ENCODE data around the gene CNFN.
"Not testable (repeated sequence)": the region's sequence is repeated elsewhere in the genome, so short reads cannot be mapped to it uniquely, and the experiment has no call there.

Gene CNFN

DNA sequence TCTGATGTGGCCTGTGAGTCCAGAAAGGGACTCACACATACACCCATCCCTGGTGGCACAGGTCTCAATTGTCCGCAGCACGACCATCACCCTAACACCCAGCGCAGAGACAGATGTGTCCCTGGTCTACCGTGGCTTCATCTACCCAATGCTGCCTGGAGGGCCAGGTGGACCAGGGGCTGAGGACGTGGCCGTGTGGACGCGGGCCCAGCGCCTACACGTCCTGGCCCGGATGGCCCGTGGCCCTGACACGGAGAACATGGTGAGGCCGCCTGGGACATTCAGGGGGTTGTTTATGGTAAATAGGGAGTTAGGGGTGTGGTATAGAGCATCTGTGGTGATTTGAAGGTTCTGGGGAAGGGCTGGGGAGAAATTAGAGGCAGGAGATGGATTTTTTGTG lies 41.9 kb downstream of the CNFN start:
- no peak for DNase-seq

DNA sequence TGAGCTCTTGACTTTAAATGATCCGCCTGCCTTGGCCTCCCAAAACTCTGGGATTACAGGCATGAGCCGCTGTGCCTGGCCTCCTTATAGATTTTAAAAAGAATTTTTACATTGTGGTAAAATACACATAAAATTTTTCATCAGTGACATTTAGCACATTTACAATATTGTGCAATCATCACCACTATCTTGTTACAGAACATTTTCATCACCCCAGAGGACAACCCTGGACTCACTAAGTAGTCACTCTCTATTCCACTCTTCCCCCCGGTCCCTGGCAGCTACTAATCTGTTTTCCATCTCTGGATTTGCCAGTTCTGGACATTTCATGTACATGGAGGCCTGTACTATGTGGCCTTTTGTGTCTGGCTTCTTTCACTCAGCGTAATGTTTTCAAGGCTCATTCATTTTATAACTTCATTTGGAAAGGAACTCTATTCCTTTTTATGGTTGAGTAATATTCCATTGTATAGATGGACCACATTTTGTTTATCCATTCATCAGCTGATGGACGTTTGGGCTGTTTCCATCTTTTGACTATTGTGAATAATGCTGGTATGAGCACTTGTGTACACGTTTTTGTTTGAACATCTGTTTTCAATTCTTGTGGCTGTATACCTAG lies 44.8 kb downstream of the CNFN start:
- no peak for DNase-seq

DNA sequence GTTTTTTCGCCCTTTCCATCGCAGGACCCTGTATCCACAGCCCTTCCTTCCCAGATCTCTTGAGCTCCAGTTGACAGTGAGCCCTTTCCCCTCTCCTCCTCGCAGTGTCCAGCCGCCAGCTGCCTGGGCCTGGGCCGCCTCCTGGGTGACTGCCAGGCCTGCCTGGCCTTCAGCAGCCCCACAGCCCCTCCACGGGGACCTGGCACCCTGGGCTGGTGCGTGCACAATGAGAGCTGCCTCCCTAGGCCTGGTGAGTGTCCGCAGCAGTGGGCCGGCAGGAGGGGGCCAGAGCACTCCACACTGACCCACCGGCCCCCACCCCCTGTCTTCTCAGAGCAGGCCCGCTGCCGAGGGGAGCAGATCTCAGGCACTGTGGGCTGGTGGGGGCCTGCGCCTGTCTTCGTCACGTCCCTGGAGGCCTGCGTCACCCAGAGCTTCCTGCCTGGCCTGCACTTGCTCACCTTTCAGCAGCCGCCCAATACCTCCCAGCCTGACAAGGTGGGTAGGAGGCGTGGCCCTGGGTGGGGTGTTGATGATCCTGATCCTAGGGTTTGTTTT lies 45.7 kb downstream of the CNFN start:
- DNase-seq, result no peak

DNA sequence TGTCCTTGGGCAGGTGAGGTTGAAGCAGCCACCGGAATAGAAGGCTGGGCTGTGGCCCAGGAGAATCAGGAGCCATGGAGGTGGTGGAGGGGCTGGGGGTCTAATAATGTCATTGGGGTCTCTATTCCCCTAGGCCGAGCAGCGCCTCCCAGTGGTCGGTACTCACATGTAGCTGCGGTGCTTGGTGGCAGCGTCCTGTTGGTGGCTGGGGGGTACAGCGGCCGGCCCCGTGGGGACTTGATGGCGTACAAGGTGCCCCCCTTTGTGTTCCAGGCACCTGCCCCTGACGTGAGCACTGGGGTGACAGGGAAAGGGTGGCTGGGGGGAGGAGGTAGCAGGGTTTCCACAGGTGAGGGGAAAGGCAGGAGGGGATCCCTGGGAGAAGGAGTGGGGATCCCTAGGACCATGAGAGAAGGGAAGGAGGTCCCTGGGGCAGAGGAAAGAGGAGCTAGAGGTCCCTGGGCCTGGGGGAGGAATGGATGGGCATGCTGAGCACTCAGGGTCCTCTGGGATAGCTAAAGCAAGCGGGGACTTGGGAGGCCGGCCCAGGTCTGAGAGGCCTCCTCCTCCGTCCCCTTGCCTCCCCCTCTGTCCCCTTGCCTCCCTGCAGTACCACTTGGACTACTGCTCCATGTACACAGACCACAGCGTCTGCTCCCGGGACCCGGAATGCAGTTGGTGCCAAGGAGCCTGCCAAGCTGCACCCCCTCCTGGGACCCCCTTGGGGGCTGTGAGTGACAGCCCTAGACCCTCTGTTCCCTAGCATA lies 46.6 kb downstream of the CNFN start:
- DNase-seq, result no peak

DNA sequence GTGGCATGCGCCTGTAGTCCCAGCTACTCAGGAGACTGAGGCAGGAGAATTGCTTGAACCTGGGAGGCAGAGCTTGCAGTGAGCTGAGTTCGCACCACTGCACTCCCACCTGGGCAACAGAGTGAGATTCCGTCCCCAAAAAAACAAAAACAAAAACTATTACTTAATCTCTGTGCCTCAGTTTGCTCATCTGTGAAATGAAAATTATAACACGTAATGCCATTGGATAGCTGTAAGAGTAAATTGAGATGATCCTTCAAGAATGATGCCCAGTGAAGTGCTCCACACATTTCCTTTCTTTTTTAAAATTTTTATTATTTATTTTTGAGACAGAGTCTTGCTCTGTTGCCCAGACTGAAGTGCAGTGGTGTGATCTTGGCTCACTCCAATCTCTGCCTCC lies 50.2 kb downstream of the CNFN start:
- not testable (repeated sequence) for DNase-seq

DNA sequence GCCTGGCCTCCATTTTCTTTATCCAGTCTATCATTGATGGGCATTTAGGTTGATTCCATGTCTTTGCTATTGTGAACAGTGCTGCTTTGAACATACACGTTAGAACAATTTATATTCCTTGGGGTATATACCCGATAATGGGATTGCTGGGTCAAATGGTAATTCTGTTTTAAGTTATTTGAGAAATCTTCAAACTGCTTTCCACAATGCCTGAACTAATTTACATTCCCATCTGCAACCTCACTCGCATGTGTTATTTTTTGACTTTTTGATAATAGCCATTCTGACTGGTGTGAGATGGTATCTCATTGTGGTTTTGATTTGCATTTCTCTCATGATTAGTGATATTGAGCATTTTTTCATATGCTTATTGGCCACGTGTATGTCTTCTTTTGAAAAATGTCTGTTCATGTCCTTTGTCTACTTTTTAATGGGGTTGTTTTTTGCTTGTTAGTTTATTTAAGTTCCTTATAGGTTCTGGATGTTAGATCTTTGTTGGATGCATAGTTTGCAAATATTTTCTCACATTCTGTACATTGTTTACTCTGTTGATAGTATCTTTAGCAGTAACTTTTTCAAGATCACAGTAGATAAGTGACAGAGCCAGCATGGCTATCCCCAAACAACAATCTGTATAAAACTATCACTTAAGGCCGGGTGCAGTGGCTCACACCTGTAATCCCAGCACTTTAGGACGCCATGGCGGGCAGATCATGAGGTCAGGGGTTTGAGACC lies 50.8 kb downstream of the CNFN start:
- not testable (repeated sequence) for DNase-seq
